Ovary (tissue), 9 donors: ENCODE data around the gene LYRM4. TPM values are rescaled to one million over a fixed set of nuclear protein-coding genes. Genes with fewer than 3 reads are reported as not detected.

Experiments used
- DNase-seq, 5 donors: peaks; one replicate each; pipeline ENCODE4 v3.0.0-alpha.2; 2019 to 2020
- H3K27ac ChIP-seq, 2 donors: fragments of 200-600 bp; one replicate each; pipeline versions ENCODE4 v1.5.1 to v1.8.0; 2019 to 2022
- H3K27me3 ChIP-seq: fragments of 200-600 bp; one replicate; pipeline ENCODE4 v1.8.0; 2022
- H3K36me3 ChIP-seq: fragments of 200-600 bp; sonication (generic); one replicate; pipeline ENCODE4 v1.5.1; 2019
- H3K4me1 ChIP-seq: one replicate; pipeline ENCODE4 v1.8.1; 2013; ENCODE audit warnings: mild to moderate bottlenecking, moderate library complexity; ENCODE audit not compliant: insufficient read depth
- H3K4me3 ChIP-seq: fragments of 200-600 bp; sonication (generic); one replicate; pipeline ENCODE4 v1.5.1; 2017
- H3K9me3 ChIP-seq, 2 donors: fragments of 200-600 bp in 1 of 2; sonication (generic) in 1 of 2; one replicate each; pipeline versions ENCODE4 v1.5.1 to v1.8.1; 2013 to 2019; ENCODE audit warnings: mild to moderate bottlenecking in 1 of 2, moderate library complexity in 1 of 2
- EP300 ChIP-seq: sonication (generic); formaldehyde crosslinking; IDR thresholded peaks from one replicate; pipeline ENCODE4 v1.6.1; 2017; ENCODE audit warnings: antibody characterized with exemption
- POLR2A ChIP-seq: fragments of 450-650 bp; IDR thresholded peaks from one replicate; pipeline ENCODE4 v1.6.1; 2017; ENCODE audit warnings: antibody characterized with exemption, mild to moderate bottlenecking, moderate library complexity
- WGBS, 3 donors: extraction: QIAGEN DNeasy Blood & Tissue Kit in 1 of 3; methylation state at CpG; one replicate each; pipeline versions ENCODE4 v1.1.5 to v1.1.7; 2013 to 2017; 5-methylcytosine and 5-hydroxymethylcytosine counted together
- intact Hi-C, 4 donors: fragments of 100-400 bp; cut with DNase I; formaldehyde crosslinking; loops; one replicate each; pipeline versions ENCODE4 v1.11.0 to v1.15.1; 2022 to 2023
- polyA plus RNA-seq, 2 donors: library from polyadenylated mRNA; stranded (reverse); fragments of 200-250 nt in 1 of 2; fragments of 350-450 nt in 1 of 2; fragmentation: Illumina TruSeq in 1 of 2; extraction: RNeasy Lipid Tissue Mini Kit (QIAGEN cat#74804) in 1 of 2; gene quantifications; one replicate each; pipeline ENCODE4 v1.2.3, GENCODE V29; 2013 to 2014
- total RNA-seq, 7 donors: library from RNA; depleted of rRNA in 2 of 7; stranded (reverse); fragments of >200 nt in 2 of 7; fragmentation: NEBNext Ultra II Directional in 3 of 7; extraction: Animal tissue kit (Norgen Biotek cat#: 25700) in 3 of 7; gene quantifications; one replicate each; pipeline versions ENCODE4 v1.1.0 to v1.2.4, GENCODE V29; 2016 to 2023
- TF ChIP-seq, protein P1 (sequence below), 3 donors: fragments of 450-650 bp in 2 of 3; fragments of 200-600 bp in 1 of 3; IDR thresholded peaks; one replicate each; pipeline versions ENCODE4 v1.5.1 to v1.8.0; 2016 to 2022; ENCODE audit warnings: antibody characterized with exemption in 3 of 3, mild to moderate bottlenecking in 1 of 3
- donor health status: DM: no; HTN: no; CAD: no; lungs with moderate emphysema.
- donor health status: DM: no; HTN: no; CAD: no.
- donor health status: Bipolar disorder and iron deficiency.
- donor health status: DM: yes; HTN: yes; CAD: no.
- donor health status: DM: no; HTN: no; CAD: no.
- donor health status: DM: yes; HTN: yes; CAD: no.

The LYRM4 gene
- total and polyA plus RNA-seq, 9 donors, result 28.0 to 38.2 (median 33.6) TPM

DNA sequence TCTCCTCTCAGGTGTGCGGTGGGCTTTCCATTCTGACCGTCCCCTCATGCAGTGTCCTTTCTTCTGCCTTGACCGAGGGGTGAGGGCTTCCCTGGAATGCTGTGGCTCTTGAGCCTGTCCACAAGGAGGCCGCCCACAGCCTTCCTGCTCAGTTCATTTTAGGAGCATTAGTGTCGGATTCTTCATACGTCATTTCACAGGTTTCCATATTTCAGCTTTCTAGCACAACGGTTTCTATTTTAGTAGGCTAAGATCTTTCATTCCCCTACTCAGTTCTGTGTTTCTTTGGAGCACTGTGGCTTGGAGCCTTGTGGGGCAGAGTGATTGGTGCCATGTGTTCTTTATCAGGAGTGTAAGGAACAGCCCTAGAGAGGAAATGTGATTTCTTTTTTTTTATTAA, 170.1 kb downstream of the LYRM4 start:
- DNase-seq, result no peak
- no peaks in the 10 kb centered on the region for H3K27me3 ChIP-seq
- WGBS, 3 donors, result 76 to 88% (median 82%) methylated on average over 7 of the region's 7 CpGs
- H3K9me3 ChIP-seq, result no peaks in the 10 kb centered on the region
- H3K4me3 ChIP-seq, result no peak overlapping the region
- H3K27ac ChIP-seq, result no peak overlapping the region
- TF ChIP-seq POLR2A (no peak), EP300 (no peak)
- TF ChIP-seq, protein P1, sequence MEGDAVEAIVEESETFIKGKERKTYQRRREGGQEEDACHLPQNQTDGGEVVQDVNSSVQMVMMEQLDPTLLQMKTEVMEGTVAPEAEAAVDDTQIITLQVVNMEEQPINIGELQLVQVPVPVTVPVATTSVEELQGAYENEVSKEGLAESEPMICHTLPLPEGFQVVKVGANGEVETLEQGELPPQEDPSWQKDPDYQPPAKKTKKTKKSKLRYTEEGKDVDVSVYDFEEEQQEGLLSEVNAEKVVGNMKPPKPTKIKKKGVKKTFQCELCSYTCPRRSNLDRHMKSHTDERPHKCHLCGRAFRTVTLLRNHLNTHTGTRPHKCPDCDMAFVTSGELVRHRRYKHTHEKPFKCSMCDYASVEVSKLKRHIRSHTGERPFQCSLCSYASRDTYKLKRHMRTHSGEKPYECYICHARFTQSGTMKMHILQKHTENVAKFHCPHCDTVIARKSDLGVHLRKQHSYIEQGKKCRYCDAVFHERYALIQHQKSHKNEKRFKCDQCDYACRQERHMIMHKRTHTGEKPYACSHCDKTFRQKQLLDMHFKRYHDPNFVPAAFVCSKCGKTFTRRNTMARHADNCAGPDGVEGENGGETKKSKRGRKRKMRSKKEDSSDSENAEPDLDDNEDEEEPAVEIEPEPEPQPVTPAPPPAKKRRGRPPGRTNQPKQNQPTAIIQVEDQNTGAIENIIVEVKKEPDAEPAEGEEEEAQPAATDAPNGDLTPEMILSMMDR (IDR thresholded peaks at IDR 0.05), result no peak
- no peaks in the 10 kb centered on the region for H3K36me3 ChIP-seq
- peaks cover 3% of the 10 kb centered on the region for H3K4me1 ChIP-seq
- intact Hi-C loops, result no loop called here

DNA sequence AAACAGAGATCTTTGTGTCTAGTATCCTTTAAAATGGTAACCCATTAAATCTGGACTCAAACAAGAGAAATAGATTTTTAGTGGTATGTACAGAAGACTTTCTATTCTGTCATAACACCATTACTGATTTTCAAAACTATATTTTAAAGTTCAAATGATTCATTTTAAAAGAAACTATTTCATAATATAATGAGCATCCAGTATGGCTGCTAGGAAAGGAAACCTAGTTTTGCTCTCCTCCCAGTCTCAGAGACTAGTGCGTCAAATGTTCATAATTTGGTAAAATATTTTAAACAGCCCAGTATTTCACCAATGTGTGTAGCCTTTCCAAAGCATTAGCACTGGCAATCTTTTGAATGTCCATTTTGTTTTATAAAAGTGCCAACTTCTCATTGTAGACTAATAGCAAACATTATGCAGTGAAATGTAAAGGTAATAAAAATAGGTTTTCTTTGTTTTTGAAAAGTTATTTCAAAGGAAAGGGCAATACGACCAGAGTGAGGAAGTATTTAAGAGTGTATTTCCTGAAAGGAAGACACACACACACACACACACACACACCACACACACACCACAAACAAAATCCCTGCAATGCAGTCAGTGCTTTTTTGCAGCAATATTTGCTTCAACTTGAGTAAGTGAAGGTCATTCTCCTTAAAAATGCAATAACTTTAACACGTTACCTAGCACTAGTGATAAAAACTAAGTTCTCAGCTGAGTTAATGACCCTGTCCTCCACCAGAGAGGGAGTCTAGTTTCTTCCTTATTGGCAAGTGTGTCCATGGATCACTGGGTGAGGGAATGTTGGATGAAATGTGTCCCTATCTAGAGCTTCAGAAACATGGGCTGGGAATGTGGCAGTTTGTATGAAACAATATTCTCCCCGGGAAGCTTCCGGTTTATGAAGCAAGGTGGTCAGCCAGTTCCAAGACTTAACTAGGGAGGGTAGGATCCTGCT, 171.0 kb downstream of the LYRM4 start:
- H3K9me3 ChIP-seq, result no peaks in the 10 kb centered on the region
- no peaks in the 10 kb centered on the region for H3K27me3 ChIP-seq
- H3K4me1 ChIP-seq, result peaks cover 3% of the 10 kb centered on the region
- intact Hi-C loops, result no loop called here
- no peak for DNase-seq
- no peak overlapping the region for H3K4me3 ChIP-seq
- TF ChIP-seq POLR2A (no peak), EP300 (no peak)
- TF ChIP-seq, protein P1 (IDR thresholded peaks at IDR 0.05), result no peak
- 57 to 80% (median 80%) methylated on average over 5 of the region's 5 CpGs for WGBS, 3 donors
- no peak overlapping the region for H3K27ac ChIP-seq
- no peaks in the 10 kb centered on the region for H3K36me3 ChIP-seq

DNA sequence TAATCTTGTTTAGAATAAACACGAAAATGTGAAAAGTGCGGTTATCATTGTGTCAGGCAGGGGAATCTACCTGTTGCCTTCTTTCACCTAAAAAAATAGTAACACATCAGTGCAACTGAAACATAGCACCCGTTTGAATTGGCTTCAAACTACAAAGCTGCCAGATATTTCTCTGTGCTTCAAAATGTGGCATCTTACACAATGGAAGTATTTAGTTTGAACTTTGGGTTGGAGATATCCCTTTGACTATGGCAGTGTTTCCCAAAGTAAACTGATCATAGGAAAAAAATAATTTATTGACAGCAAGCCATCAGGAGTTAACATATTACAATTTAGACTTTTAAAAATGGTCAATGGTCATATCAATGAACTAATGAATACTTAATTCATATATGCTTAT, 172.0 kb downstream of the LYRM4 start:
- TF ChIP-seq, protein P1 (IDR thresholded peaks at IDR 0.05), result no peak
- no peak for TF ChIP-seq POLR2A
- TF ChIP-seq EP300, result no peak
- Histone ChIP-seq H3K4me1 (peaks cover 3% of the 10 kb centered on the region), H3K27me3 (no peaks in the 10 kb centered on the region), H3K36me3 (no peaks in the 10 kb centered on the region), H3K4me3 (no peak overlapping the region), H3K27ac (no peak overlapping the region), H3K9me3 (no peaks in the 10 kb centered on the region)
- WGBS, 3 donors, result 71 to 84% (median 80%) methylated on average over 3 of the region's 3 CpGs
- no peak for DNase-seq
- intact Hi-C loops, result no loop called here

DNA sequence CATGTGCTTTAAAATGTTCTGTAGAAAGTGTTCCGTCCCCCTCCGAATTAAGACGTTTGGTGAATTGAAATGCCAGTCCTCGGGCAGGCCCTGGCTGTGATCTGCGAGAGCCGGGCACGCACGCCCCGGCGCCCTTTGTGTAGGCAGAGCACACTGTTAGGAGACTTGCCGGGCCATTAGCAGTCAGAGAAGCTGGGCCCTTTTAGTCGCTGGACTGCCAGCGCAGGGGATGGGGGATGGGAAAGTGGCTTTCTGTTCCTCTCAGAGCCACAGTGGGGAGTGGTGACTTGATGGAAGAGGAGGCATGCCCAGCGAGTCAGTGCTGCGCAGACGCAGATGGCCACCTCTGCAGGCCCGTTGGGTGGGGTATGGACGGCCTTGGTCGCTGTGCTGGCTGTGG, 173.4 kb downstream of the LYRM4 start:
- DNase-seq, result no peak
- Histone ChIP-seq H3K4me1 (peaks cover 3% of the 10 kb centered on the region), H3K36me3 (no peaks in the 10 kb centered on the region), H3K4me3 (no peak overlapping the region), H3K27ac (no peak overlapping the region), H3K9me3 (no peaks in the 10 kb centered on the region), H3K27me3 (no peaks in the 10 kb centered on the region)
- no peak for TF ChIP-seq POLR2A
- TF ChIP-seq, protein P1 (IDR thresholded peaks at IDR 0.05), result no peak
- intact Hi-C loops, result no loop called here
- 90 to 95% (median 95%) methylated on average over 19 of the region's 19 CpGs for WGBS, 3 donors
